HepG2 (cell line): ENCODE data around the gene ADGRG4. TPM values are rescaled to one million over a fixed set of nuclear protein-coding genes. Genes with fewer than 3 reads are reported as not detected.

Experiments
- ATAC-seq: fragments of 200-7000 bp; cut with Tn5 transposase; 3 replicates; pipeline ENCODE4 v1.9.1; 2020; ENCODE audit warnings: mild to moderate bottlenecking, moderate library complexity
- BruUV-seq: library from RNA; stranded (reverse); fragments of 400-500 nt; replicated peaks from 2 replicates; lab custom pipeline; 2021; lab: Mats Ljungman, UMichigan
- CTCF ChIA-PET: fragments of 300-600 bp; formaldehyde crosslinking; extraction: SDS; loops from one replicate; lab custom pipeline; 2021; ENCODE audit warnings: low total read pairs, inconsistent platforms, low intra/inter-chr PET ratio; lab: Yijun Ruan, JAX
- POLR2A ChIA-PET: fragments of 350-600 bp; sonication (Branson Sonifier 250); formaldehyde crosslinking; loops from one replicate; lab custom pipeline; 2020; ENCODE audit warnings: antibody characterized with exemption, inconsistent platforms; lab: Yijun Ruan, JAX
- DNase-seq: peaks from one replicate; pipeline ENCODE4 v3.0.0-alpha.2; 2015; ENCODE audit warnings: low spot score
- FAIRE-seq: peaks from 3 replicates; lab custom pipeline; 2011; peaks lifted over from hg19 to GRCh38; lab: Jason Lieb, UNC
- H2AFZ ChIP-seq: one replicate; pipeline ENCODE4 v1.6.1; 2011; ENCODE audit warnings: low read length, inconsistent platforms
- H3K27ac ChIP-seq: fragments of 300-600 bp; 3 replicates; pipeline ENCODE4 v1.8.0; 2011; ENCODE audit warnings: mixed run types, mild to moderate bottlenecking, mixed read lengths, low read length, inconsistent platforms; ENCODE audit not compliant: insufficient read depth; ENCODE audit errors: extremely low read length
- H3K27me3 ChIP-seq, 2 experiments: fragments of 200-600 bp in 1 of 2; 2 replicates in 1 of 2; 3 replicates in 1 of 2; pipeline versions ENCODE4 v1.6.0 to v1.8.0; 2011; ENCODE audit warnings: low read length in 2 of 2, mild to moderate bottlenecking in 2 of 2, moderate library complexity in 2 of 2, inconsistent platforms in 1 of 2; ENCODE audit not compliant: insufficient read depth in 2 of 2, control insufficient read depth in 1 of 2
- H3K36me3 ChIP-seq, 2 experiments: fragments of 200-600 bp in 1 of 2; replicated peaks in 1 of 2; 2 replicates in 1 of 2; 3 replicates in 1 of 2; pipeline versions ENCODE4 v1.5.1 to v1.8.0; 2011; ENCODE audit warnings: low read length in 2 of 2, inconsistent platforms in 1 of 2; ENCODE audit not compliant: insufficient read depth in 2 of 2, control insufficient read depth in 1 of 2
- H3K4me1 ChIP-seq: 2 replicates; pipeline ENCODE4 v1.5.1; 2012; ENCODE audit warnings: low read length, inconsistent platforms; ENCODE audit not compliant: insufficient read depth
- H3K4me2 ChIP-seq: 2 replicates; pipeline ENCODE4 v1.6.0; 2011; ENCODE audit warnings: low read depth, low read length, inconsistent platforms
- H3K4me3 ChIP-seq, 3 experiments: fragments of 200-600 bp in 1 of 3; sonication (generic), shearing (Covaris generic) in 1 of 3; replicated peaks in 1 of 3; 2 replicates each; pipeline ENCODE4 v1.5.1; 2011 to 2016; ENCODE audit warnings: low read length in 3 of 3, inconsistent platforms in 2 of 3, low read depth in 2 of 3, mild to moderate bottlenecking in 2 of 3, control low read depth in 1 of 3, mixed read lengths in 1 of 3; ENCODE audit not compliant: insufficient read depth in 1 of 3
- H3K79me2 ChIP-seq: one replicate; pipeline ENCODE4 v1.6.1; 2011; ENCODE audit warnings: low read length, inconsistent platforms; ENCODE audit not compliant: insufficient read depth
- H3K9ac ChIP-seq: 2 replicates; pipeline ENCODE4 v1.6.0; 2011; ENCODE audit warnings: mild to moderate bottlenecking, low read depth, low read length, inconsistent platforms; ENCODE audit not compliant: insufficient read depth
- H3K9me3 ChIP-seq: 2 replicates; pipeline ENCODE4 v1.5.1; 2012; ENCODE audit warnings: mild to moderate bottlenecking, low read length
- H4K20me1 ChIP-seq: 2 replicates; pipeline ENCODE4 v1.6.0; 2011; ENCODE audit warnings: inconsistent platforms, mild to moderate bottlenecking, low read length, moderate library complexity; ENCODE audit not compliant: insufficient read depth
- HES4 ChIP-seq: sonication (generic); formaldehyde crosslinking; IDR thresholded peaks from 2 replicates; pipeline ENCODE4 v1.9.0; 2021; ENCODE audit warnings: mild to moderate bottlenecking, missing genetic modification reagents, borderline replicate concordance
- KDM1A ChIP-seq: IDR thresholded peaks from 2 replicates; pipeline ENCODE4 v1.6.1; 2016; ENCODE audit warnings: missing compliant biosample characterization
- KLF11 ChIP-seq: IDR thresholded peaks from 2 replicates; pipeline ENCODE4 v1.6.1; 2016; ENCODE audit warnings: missing compliant biosample characterization
- SMAD9 ChIP-seq: sonication (generic); formaldehyde crosslinking; IDR thresholded peaks from 2 replicates; pipeline ENCODE4 v1.5.1; 2020; ENCODE audit warnings: mild to moderate bottlenecking, missing genetic modification reagents
- ZNF224 ChIP-seq: sonication (generic); formaldehyde crosslinking; IDR thresholded peaks from 2 replicates; pipeline ENCODE4 v1.5.0; 2020; ENCODE audit warnings: mild to moderate bottlenecking, missing genetic modification reagents
- WGBS: methylation state at CpG from one replicate; pipeline ENCODE4 v1.1.6; 2017; ENCODE audit warnings: low lambda C conversion rate; 5-methylcytosine and 5-hydroxymethylcytosine counted together
- in situ Hi-C: cut with HindIII; loops from 2 replicates; pipeline ENCODE4 v1.10.0; 2017; ENCODE audit warnings: low pct_unique_long_range_greater_than_20kb; ENCODE audit not compliant: extremely low pct_ligation_motif_present
- intact Hi-C: fragments of 100-400 bp; cut with micrococcal nuclease; formaldehyde crosslinking; loops from one replicate; pipeline ENCODE4 v1.10.0; 2022; ENCODE audit not compliant: unreplicated experiment
- polyA plus RNA-seq, 8 experiments: library from polyadenylated mRNA; depleted of rRNA in 3 of 8; stranded (reverse) in 7 of 8; unstranded in 1 of 8; fragments of >200 nt; fragmentation: Illumina TruSeq in 4 of 8; extraction: Trizol in 4 of 8; gene quantifications; 2 replicates each; pipeline versions ENCODE4 v1.2.1 to v1.2.3, GENCODE V29; 2011 to 2016; ENCODE audit warnings: low read depth in 4 of 8, missing spikeins in 1 of 8, mixed read lengths in 1 of 8; ENCODE audit not compliant: insufficient read depth in 1 of 8
- total RNA-seq, 5 experiments: library from RNA; depleted of rRNA; stranded (reverse); fragments of >200 nt; fragmentation: Illumina TruSeq; extraction: Trizol; gene quantifications; 2 replicates each; pipeline ENCODE4 v1.2.3, GENCODE V29; 2016; ENCODE audit warnings: low read depth in 1 of 5
- TF ChIP-seq, protein P1 (sequence below): sonication (generic); formaldehyde crosslinking; IDR thresholded peaks from 2 replicates; pipeline ENCODE4 v1.5.0; 2020; ENCODE audit warnings: mild to moderate bottlenecking, missing genetic modification reagents
- TF ChIP-seq, protein P2 (sequence below), 2 experiments: fragments of 450-650 bp in 1 of 2; sonication (generic) in 1 of 2; formaldehyde crosslinking; IDR thresholded peaks; 2 replicates each; pipeline versions ENCODE4 v1.5.0 to v1.8.0; 2020 to 2022; ENCODE audit warnings: mild to moderate bottlenecking in 1 of 2, missing genetic modification reagents in 1 of 2
- TF ChIP-seq, protein P3 (sequence below): sonication (generic); formaldehyde crosslinking; IDR thresholded peaks from 2 replicates; pipeline ENCODE4 v1.9.0; 2021; ENCODE audit warnings: missing genetic modification reagents, mild to moderate bottlenecking, borderline replicate concordance

Gene ADGRG4
- total and polyA plus RNA-seq, 2 of the 13 experiments (the other 11 are each of a cell fraction or from before 2014, with no cell fraction given), result not detected

DNA sequence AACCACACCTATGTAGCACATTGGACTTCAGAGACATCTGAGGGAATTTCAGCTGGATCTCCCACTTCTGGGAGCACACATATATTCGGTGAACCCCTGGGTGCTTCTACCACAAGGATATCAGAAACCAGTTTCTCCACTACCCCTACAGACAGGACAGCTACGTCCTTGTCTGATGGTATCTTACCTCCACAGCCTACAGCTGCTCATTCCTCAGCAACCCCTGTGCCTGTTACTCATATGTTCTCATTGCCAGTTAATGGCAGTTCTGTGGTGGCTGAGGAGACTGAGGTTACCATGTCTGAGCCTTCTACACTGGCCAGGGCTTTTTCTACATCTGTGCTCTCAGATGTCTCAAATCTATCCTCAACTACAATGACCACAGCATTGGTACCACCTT lies 45.7 kb downstream of the ADGRG4 start:
- intact Hi-C loops (no loop called here), in situ Hi-C loops (no loop called here)
- POLR2A ChIA-PET, result no interaction called here
- no peaks in the 10 kb centered on the region for H3K4me1 ChIP-seq
- H3K27me3 ChIP-seq, result no peaks in the 10 kb centered on the region
- no TSS peak for BruUV-seq
- H3K9me3 ChIP-seq, result no peaks in the 10 kb centered on the region
- no CpG with 5 or more reads among the region's 2 CpGs for WGBS
- no peak overlapping the region for H3K9ac ChIP-seq
- FAIRE-seq (no peak), DNase-seq (no peak), ATAC-seq (no peak)
- CTCF ChIA-PET, result no interaction called here
- H3K36me3 ChIP-seq, result no peaks in the 10 kb centered on the region
- no peaks in the 10 kb centered on the region for H4K20me1 ChIP-seq
- no peak overlapping the region for H3K4me3 ChIP-seq
- TF ChIP-seq SMAD9 (no peak), KDM1A (no peak), HES4 (CRISPR knock-in tag) (no peak), ZNF224 (CRISPR knock-in tag) (no peak), KLF11 (CRISPR knock-in tag) (no peak)
- TF ChIP-seq, protein P1, sequence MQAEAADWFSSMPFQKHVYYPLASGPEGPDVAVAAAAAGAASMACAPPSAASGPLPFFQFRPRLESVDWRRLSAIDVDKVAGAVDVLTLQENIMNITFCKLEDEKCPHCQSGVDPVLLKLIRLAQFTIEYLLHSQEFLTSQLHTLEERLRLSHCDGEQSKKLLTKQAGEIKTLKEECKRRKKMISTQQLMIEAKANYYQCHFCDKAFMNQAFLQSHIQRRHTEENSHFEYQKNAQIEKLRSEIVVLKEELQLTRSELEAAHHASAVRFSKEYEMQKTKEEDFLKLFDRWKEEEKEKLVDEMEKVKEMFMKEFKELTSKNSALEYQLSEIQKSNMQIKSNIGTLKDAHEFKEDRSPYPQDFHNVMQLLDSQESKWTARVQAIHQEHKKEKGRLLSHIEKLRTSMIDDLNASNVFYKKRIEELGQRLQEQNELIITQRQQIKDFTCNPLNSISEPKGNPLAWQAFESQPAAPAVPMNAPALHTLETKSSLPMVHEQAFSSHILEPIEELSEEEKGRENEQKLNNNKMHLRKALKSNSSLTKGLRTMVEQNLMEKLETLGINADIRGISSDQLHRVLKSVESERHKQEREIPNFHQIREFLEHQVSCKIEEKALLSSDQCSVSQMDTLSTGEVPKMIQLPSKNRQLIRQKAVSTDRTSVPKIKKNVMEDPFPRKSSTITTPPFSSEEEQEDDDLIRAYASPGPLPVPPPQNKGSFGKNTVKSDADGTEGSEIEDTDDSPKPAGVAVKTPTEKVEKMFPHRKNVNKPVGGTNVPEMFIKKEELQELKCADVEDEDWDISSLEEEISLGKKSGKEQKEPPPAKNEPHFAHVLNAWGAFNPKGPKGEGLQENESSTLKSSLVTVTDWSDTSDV, result no peak
- TF ChIP-seq, protein P2, sequence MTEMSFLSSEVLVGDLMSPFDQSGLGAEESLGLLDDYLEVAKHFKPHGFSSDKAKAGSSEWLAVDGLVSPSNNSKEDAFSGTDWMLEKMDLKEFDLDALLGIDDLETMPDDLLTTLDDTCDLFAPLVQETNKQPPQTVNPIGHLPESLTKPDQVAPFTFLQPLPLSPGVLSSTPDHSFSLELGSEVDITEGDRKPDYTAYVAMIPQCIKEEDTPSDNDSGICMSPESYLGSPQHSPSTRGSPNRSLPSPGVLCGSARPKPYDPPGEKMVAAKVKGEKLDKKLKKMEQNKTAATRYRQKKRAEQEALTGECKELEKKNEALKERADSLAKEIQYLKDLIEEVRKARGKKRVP (CRISPR knock-in tag; IDR thresholded peaks at IDR 0.05), result no peak
- TF ChIP-seq, protein P3, sequence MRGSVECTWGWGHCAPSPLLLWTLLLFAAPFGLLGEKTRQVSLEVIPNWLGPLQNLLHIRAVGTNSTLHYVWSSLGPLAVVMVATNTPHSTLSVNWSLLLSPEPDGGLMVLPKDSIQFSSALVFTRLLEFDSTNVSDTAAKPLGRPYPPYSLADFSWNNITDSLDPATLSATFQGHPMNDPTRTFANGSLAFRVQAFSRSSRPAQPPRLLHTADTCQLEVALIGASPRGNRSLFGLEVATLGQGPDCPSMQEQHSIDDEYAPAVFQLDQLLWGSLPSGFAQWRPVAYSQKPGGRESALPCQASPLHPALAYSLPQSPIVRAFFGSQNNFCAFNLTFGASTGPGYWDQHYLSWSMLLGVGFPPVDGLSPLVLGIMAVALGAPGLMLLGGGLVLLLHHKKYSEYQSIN, result no peak
- no peak overlapping the region for H2AFZ ChIP-seq
- H3K27ac ChIP-seq, result no peak overlapping the region
- no peak overlapping the region for H3K4me2 ChIP-seq
- no peaks in the 10 kb centered on the region for H3K79me2 ChIP-seq
